Measurements from ENCODE around the gene LIPE. TPM values are rescaled to one million over a fixed set of nuclear protein-coding genes. Genes with fewer than 3 reads are reported as not detected.

LIPE gene
- total RNA-seq, 2 donors from 2014 or later = 9.6 to 16.0 TPM

DNA sequence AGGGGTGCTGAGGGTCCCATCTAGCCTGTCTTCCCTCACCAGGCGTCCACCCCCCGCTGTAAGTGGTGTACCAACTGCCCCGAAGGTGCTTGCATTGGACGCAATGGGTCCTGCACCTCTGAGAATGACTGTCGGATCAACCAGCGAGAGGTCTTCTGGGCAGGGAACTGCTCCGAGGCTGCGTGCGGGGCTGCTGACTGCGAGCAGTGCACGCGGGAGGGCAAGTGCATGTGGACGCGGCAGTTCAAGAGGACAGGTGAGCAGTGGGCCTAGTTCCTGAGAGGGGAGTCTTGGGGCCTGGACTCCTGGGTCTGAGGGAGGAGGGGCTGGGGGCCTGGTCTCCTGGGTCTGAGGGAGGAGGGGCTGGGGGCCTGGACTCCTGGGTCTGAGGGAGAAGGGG is 64.8 kb downstream of the LIPE start:
- TF ChIP-seq CTCF (IDR thresholded peaks at IDR 0.05) = no peak
- Histone ChIP-seq H3K9me3 (no peaks in the 10 kb centered on the region), H3K9ac (ENCODE audit: low read depth in 2 of 2, low read length in 2 of 2) (no peak overlapping the region), H3K4me3 (no peak overlapping the region), H3K36me3 (no peaks in the 10 kb centered on the region), H3K27ac (no peak overlapping the region), H3K27me3 (no peaks in the 10 kb centered on the region), H3K4me1 (no peaks in the 10 kb centered on the region)
- intact Hi-C loops (cut with DNase I) = no loop called here
- DNase-seq = no peak

GRCh38 chr19:42361545-42361910 is 65.7 kb downstream of the LIPE start:
- Histone ChIP-seq H3K4me1 (no peaks in the 10 kb centered on the region), H3K36me3 (no peaks in the 10 kb centered on the region), H3K27me3 (no peaks in the 10 kb centered on the region), H3K9me3 (no peaks in the 10 kb centered on the region), H3K27ac (no peak overlapping the region), H3K9ac (ENCODE audit: low read depth in 2 of 2, low read length in 2 of 2) (no peak overlapping the region), H3K4me3 (no peak overlapping the region)
- DNase-seq = no peak
- no peak for TF ChIP-seq CTCF (IDR thresholded peaks at IDR 0.05)
- intact Hi-C loops (cut with DNase I) = no loop called here

- no peak for DNase-seq
- H3K4me1 ChIP-seq = no peaks in the 10 kb centered on the region
- H3K27ac ChIP-seq = no peak overlapping the region
- H3K9me3 ChIP-seq = no peaks in the 10 kb centered on the region
- intact Hi-C loops (cut with DNase I) = no loop called here
- H3K36me3 ChIP-seq = no peaks in the 10 kb centered on the region
- no peak for TF ChIP-seq CTCF (IDR thresholded peaks at IDR 0.05)
- H3K9ac ChIP-seq (ENCODE audit: low read depth in 2 of 2, low read length in 2 of 2) = no peak overlapping the region
- H3K4me3 ChIP-seq = no peak overlapping the region
- H3K27me3 ChIP-seq = no peaks in the 10 kb centered on the region
Observed at GRCh38 chr19:42360787-42361544, 66.2 kb downstream of the LIPE start.

- Histone ChIP-seq H3K27me3 (no peaks in the 10 kb centered on the region), H3K27ac (no peak overlapping the region), H3K9me3 (no peaks in the 10 kb centered on the region), H3K36me3 (no peaks in the 10 kb centered on the region), H3K9ac (ENCODE audit: low read depth in 2 of 2, low read length in 2 of 2) (no peak overlapping the region), H3K4me1 (no peaks in the 10 kb centered on the region), H3K4me3 (no peak overlapping the region)
- DNase-seq = no peak
- TF ChIP-seq CTCF (IDR thresholded peaks at IDR 0.05) = no peak
- intact Hi-C loops (cut with DNase I) = no loop called here
Observed at GRCh38 chr19:42357290-42357689, 69.9 kb downstream of the LIPE start.

GRCh38 chr19:42356686-42357085 is 70.5 kb downstream of the LIPE start:
- Histone ChIP-seq H3K27me3 (no peaks in the 10 kb centered on the region), H3K36me3 (no peaks in the 10 kb centered on the region)
- no peak for DNase-seq

More at GRCh38 chr19:42356686-42357085, 70.5 kb downstream of the LIPE start:
- H3K27ac ChIP-seq = no peak overlapping the region
- intact Hi-C loops (cut with DNase I) = no loop called here
- H3K4me1 ChIP-seq = no peaks in the 10 kb centered on the region
- no peak for TF ChIP-seq CTCF (IDR thresholded peaks at IDR 0.05)
- no peaks in the 10 kb centered on the region for H3K9me3 ChIP-seq
- no peak overlapping the region for H3K4me3 ChIP-seq
- no peak overlapping the region for H3K9ac ChIP-seq (ENCODE audit: low read depth in 2 of 2, low read length in 2 of 2)

Data from colonic mucosa (tissue), 4 donors.